ENCODE results near the gene ASL.
"Not testable (repeated sequence)": the region's sequence is repeated elsewhere in the genome, so short reads cannot be mapped to it uniquely, and the experiment has no call there.

The ASL gene

GRCh38 chr7:66069732-66070131 is 5.9 kb upstream of the ASL start:
- DNase-seq (ENCODE audit: extremely low spot score) = no peak
- ChIA-PET CTCF (interaction anchor here (0.6 kb wide), 1 partner anchor 16 kb away, joined by 7 read pairs; no protein-coding TSS in a partner anchor), POLR2A (no interaction called here)
- no peak for TF ChIP-seq CTBP1 (IDR thresholded peaks at IDR 0.05; ENCODE audit: borderline replicate concordance)
- no peak for TF ChIP-seq LEF1 (IDR thresholded peaks at IDR 0.05; ENCODE audit: borderline replicate concordance)
- TF ChIP-seq ZNF384 (IDR thresholded peaks at IDR 0.05) = no peak
- TF ChIP-seq SUZ12 (IDR thresholded peaks at IDR 0.05) = no peak
- no peak for TF ChIP-seq FOXA1 (IDR thresholded peaks at IDR 0.05)

DNA sequence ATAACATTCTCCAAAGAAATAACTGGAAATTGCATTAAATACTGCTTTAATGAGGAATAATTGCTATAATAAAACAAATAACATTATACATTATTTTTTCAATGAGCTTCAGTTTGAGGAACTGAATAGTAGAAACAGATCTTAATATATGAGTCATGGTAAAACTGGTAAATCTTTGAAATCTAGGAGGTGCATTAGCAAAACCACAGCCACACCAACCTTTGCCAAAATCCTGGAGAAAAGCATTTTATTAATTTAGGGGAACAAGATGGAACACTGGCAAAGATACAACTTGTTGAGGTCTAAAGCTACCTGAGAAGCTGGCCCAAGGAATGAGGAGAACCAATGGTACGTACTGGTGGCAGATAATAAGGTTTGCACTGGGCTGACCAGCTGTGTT is 5.4 kb upstream of the ASL start:
- CTCF ChIA-PET = no interaction called here

DNA sequence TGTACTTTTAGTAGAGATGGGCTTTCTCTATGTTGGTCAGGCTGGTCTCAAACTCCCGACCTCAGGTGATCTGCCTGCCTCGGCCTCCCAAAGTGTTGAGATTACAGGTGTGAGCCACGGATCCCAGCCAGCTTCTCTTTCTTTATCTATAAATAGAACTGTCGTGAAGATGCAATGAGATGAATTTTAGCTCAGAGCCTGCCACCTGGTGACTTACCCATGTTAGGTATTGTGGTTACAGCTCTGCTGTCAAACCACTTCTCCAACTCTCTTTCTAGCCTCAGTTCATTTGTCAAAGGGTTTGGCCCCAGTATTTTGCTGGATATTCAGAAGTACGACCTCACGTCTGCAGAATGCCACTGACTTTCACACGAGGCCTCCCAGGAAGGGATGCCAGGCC is 3.4 kb upstream of the ASL start:
- ChIA-PET CTCF (interaction anchor here (1.0 kb wide), 1 partner anchor 42 kb away, joined by 3 read pairs; no protein-coding TSS in a partner anchor), POLR2A (interaction anchor here (1.4 kb wide), 1 partner anchor 42 kb away, joined by 3 read pairs; the partner anchor contains the start of gene CRCP)
- not testable (repeated sequence) for DNase-seq (ENCODE audit: extremely low spot score)

More for the DNA sequence above, 5.4 kb upstream of the ASL start:
- POLR2A ChIA-PET = no interaction called here
- no peak for DNase-seq (ENCODE audit: extremely low spot score)
- TF ChIP-seq NFRKB (IDR thresholded peaks at IDR 0.05) = no peak
- TF ChIP-seq FOXK2 (IDR thresholded peaks at IDR 0.05) = no peak
- TF ChIP-seq BHLHE40 (IDR thresholded peaks at IDR 0.05; ENCODE audit: borderline replicate concordance) = no peak
- no peak for TF ChIP-seq TARDBP (IDR thresholded peaks at IDR 0.05)
- TF ChIP-seq HDGF (IDR thresholded peaks at IDR 0.05; ENCODE audit: borderline replicate concordance) = no peak
- no peak for TF ChIP-seq FOXA1 (IDR thresholded peaks at IDR 0.05)
- TF ChIP-seq L3MBTL2 (conservative IDR thresholded peaks at IDR 0.05) = no peak
- no peak for TF ChIP-seq ZNF384 (IDR thresholded peaks at IDR 0.05)
- TF ChIP-seq LEF1 (IDR thresholded peaks at IDR 0.05; ENCODE audit: borderline replicate concordance) = no peak
- TF ChIP-seq, protein P1, sequence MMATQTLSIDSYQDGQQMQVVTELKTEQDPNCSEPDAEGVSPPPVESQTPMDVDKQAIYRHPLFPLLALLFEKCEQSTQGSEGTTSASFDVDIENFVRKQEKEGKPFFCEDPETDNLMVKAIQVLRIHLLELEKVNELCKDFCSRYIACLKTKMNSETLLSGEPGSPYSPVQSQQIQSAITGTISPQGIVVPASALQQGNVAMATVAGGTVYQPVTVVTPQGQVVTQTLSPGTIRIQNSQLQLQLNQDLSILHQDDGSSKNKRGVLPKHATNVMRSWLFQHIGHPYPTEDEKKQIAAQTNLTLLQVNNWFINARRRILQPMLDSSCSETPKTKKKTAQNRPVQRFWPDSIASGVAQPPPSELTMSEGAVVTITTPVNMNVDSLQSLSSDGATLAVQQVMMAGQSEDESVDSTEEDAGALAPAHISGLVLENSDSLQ (IDR thresholded peaks at IDR 0.05) = no peak

- TF ChIP-seq SUZ12 (IDR thresholded peaks at IDR 0.05) = no peak
- no peak for TF ChIP-seq FOXM1 (IDR thresholded peaks at IDR 0.05; ENCODE audit: borderline replicate concordance)
- TF ChIP-seq LEF1 (IDR thresholded peaks at IDR 0.05; ENCODE audit: borderline replicate concordance) = no peak
- no peak for TF ChIP-seq FOXA1 (IDR thresholded peaks at IDR 0.05)
- no peak for TF ChIP-seq L3MBTL2 (conservative IDR thresholded peaks at IDR 0.05)
- no peak for TF ChIP-seq FOXK2 (IDR thresholded peaks at IDR 0.05)
- no peak for TF ChIP-seq TARDBP (IDR thresholded peaks at IDR 0.05)
- TF ChIP-seq ZNF384 (IDR thresholded peaks at IDR 0.05) = no peak
- TF ChIP-seq ARNT (IDR thresholded peaks at IDR 0.05) = no peak
- no peak for TF ChIP-seq HDGF (IDR thresholded peaks at IDR 0.05; ENCODE audit: borderline replicate concordance)
- TF ChIP-seq ELF4 (IDR thresholded peaks at IDR 0.05) = no peak
- ChIA-PET POLR2A (interaction anchor here (0.6 to 1.1 kb wide), 2 partner anchors 11 to 417 kb away, joined by 3 read pairs; no protein-coding TSS in a partner anchor), CTCF (no interaction called here)
- DNase-seq (ENCODE audit: extremely low spot score) = no peak
Observed at GRCh38 chr7:66076462-66077329, 1.1 kb downstream of the ASL start.

GRCh38 chr7:66078067-66078466 is 2.4 kb downstream of the ASL start:
- TF ChIP-seq ELF4 (IDR thresholded peaks at IDR 0.05) (no peak), NFRKB (IDR thresholded peaks at IDR 0.05) (no peak), SUZ12 (IDR thresholded peaks at IDR 0.05) (no peak), LEF1 (IDR thresholded peaks at IDR 0.05; ENCODE audit: borderline replicate concordance) (no peak), ZNF384 (IDR thresholded peaks at IDR 0.05) (no peak), BHLHE40 (IDR thresholded peaks at IDR 0.05; ENCODE audit: borderline replicate concordance) (no peak), FOXM1 (IDR thresholded peaks at IDR 0.05; ENCODE audit: borderline replicate concordance) (no peak), ARNT (IDR thresholded peaks at IDR 0.05) (no peak), L3MBTL2 (conservative IDR thresholded peaks at IDR 0.05) (no peak), FOXA1 (IDR thresholded peaks at IDR 0.05) (no peak), HDGF (IDR thresholded peaks at IDR 0.05; ENCODE audit: borderline replicate concordance) (no peak), FOXK2 (IDR thresholded peaks at IDR 0.05) (no peak), CTBP1 (IDR thresholded peaks at IDR 0.05; ENCODE audit: borderline replicate concordance) (no peak), TARDBP (IDR thresholded peaks at IDR 0.05) (no peak), SP1 (IDR thresholded peaks at IDR 0.05) (no peak)
- TF ChIP-seq, protein P1 (IDR thresholded peaks at IDR 0.05) = no peak
- POLR2A ChIA-PET = no interaction called here
- no peak for DNase-seq (ENCODE audit: extremely low spot score)
- CTCF ChIA-PET = no interaction called here

DNA sequence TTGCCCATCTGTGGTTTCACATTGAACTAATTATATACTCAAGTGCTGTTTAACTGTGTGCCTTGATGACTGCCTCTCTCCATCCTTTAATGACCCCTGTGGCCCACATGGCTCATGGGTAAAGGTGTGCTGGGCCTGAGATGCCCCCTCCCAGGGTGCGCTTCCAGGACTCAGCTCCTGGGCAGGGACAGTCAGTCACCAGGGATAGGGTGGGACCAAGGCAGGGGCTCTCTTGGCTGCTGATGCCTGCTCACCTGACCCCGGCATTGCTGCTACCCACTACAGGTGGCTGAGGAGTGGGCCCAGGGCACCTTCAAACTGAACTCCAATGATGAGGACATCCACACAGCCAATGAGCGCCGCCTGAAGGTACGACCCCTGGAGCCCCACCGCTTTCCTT is 6.5 kb downstream of the ASL start:
- no peak for DNase-seq (ENCODE audit: extremely low spot score)
- ChIA-PET CTCF (no interaction called here), POLR2A (no interaction called here)
- TF ChIP-seq HDGF (IDR thresholded peaks at IDR 0.05; ENCODE audit: borderline replicate concordance) (no peak), ZNF384 (IDR thresholded peaks at IDR 0.05) (no peak), CTBP1 (IDR thresholded peaks at IDR 0.05; ENCODE audit: borderline replicate concordance) (no peak), SUZ12 (IDR thresholded peaks at IDR 0.05) (no peak), TARDBP (IDR thresholded peaks at IDR 0.05) (no peak), LEF1 (IDR thresholded peaks at IDR 0.05; ENCODE audit: borderline replicate concordance) (no peak)

DNA sequence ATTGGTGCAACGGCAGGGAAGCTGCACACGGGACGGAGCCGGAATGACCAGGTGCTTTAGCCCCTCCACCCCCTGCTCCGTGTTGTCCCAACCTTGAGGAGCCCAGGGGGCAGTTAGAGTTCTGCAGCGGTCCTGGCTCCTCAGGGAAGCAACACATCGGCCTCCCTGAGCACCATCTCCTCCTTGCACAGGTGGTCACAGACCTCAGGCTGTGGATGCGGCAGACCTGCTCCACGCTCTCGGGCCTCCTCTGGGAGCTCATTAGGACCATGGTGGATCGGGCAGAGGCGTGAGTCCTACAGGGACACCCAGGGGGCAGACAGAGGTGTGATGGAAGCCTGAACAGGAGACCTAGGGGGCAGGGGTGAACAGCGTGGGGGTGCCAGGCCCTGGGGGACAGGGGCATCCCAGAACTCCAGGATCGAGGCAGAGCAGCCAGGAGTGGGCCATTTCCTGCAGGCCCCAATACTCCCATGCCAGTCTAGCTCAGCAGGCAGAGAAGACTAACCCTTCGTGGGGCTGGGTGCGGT is 7.3 kb downstream of the ASL start:
- DNase-seq (ENCODE audit: extremely low spot score) = no peak
- TF ChIP-seq L3MBTL2 (conservative IDR thresholded peaks at IDR 0.05) = no peak
- no peak for TF ChIP-seq FOXK2 (IDR thresholded peaks at IDR 0.05)
- no peak for TF ChIP-seq BHLHE40 (IDR thresholded peaks at IDR 0.05; ENCODE audit: borderline replicate concordance)
- TF ChIP-seq HDGF (IDR thresholded peaks at IDR 0.05; ENCODE audit: borderline replicate concordance) = no peak
- no peak for TF ChIP-seq SUZ12 (IDR thresholded peaks at IDR 0.05)
- TF ChIP-seq ELF4 (IDR thresholded peaks at IDR 0.05) = no peak
- TF ChIP-seq ARNT (IDR thresholded peaks at IDR 0.05) = no peak
- TF ChIP-seq CTBP1 (IDR thresholded peaks at IDR 0.05; ENCODE audit: borderline replicate concordance) = no peak
- no peak for TF ChIP-seq FOXA1 (IDR thresholded peaks at IDR 0.05)
- no peak for TF ChIP-seq FOXM1 (IDR thresholded peaks at IDR 0.05; ENCODE audit: borderline replicate concordance)
- no peak for TF ChIP-seq SP1 (IDR thresholded peaks at IDR 0.05)
- no peak for TF ChIP-seq NFRKB (IDR thresholded peaks at IDR 0.05)
- no peak for TF ChIP-seq LEF1 (IDR thresholded peaks at IDR 0.05; ENCODE audit: borderline replicate concordance)
- ChIA-PET POLR2A (no interaction called here), CTCF (no interaction called here)

All from HEK293T (cell line).